SK-N-MC (cell line): Measurements from ENCODE around the gene AGAP9.
"Not testable (repeated sequence)": the region's sequence is repeated elsewhere in the genome, so short reads cannot be mapped to it uniquely, and the experiment has no call there.

ENCODE experiments used
- DNase-seq: peaks from one replicate; pipeline ENCODE4 v3.0.0-alpha.2; 2011; ENCODE audit warnings: low read depth, low spot score
- H3K27ac ChIP-seq: fragments of 200-600 bp; sonication (generic); 2 replicates; pipeline ENCODE4 v1.5.1; 2016; ENCODE audit warnings: mixed run types
- H3K36me3 ChIP-seq: fragments of 200-600 bp; sonication (generic); 2 replicates; pipeline ENCODE4 v1.6.1; 2017; ENCODE audit warnings: antibody characterized with exemption, low read length, mixed read lengths; ENCODE audit not compliant: insufficient read depth
- H3K4me3 ChIP-seq: fragments of 200-600 bp; sonication (generic); 2 replicates; pipeline ENCODE4 v1.5.1; 2016
- H3K9ac ChIP-seq: fragments of 200-600 bp; sonication (generic); 2 replicates; pipeline ENCODE4 v1.8.0; 2017; ENCODE audit warnings: mixed run types, mixed read lengths; ENCODE audit not compliant: insufficient read length
- H3K9me3 ChIP-seq: fragments of 200-600 bp; sonication (generic); 2 replicates; pipeline ENCODE4 v1.6.1; 2017; ENCODE audit warnings: low read depth, mild to moderate bottlenecking, antibody characterized with exemption, low read length, moderate library complexity, mixed read lengths

Gene AGAP9

GRCh38 chr10:47478114-47478513 is 45.3 kb downstream of the AGAP9 start:
- H3K9me3 ChIP-seq, DNase-seq, H3K27ac ChIP-seq, H3K36me3 ChIP-seq, H3K9ac ChIP-seq, H3K4me3 ChIP-seq: not testable (repeated sequence)

DNA sequence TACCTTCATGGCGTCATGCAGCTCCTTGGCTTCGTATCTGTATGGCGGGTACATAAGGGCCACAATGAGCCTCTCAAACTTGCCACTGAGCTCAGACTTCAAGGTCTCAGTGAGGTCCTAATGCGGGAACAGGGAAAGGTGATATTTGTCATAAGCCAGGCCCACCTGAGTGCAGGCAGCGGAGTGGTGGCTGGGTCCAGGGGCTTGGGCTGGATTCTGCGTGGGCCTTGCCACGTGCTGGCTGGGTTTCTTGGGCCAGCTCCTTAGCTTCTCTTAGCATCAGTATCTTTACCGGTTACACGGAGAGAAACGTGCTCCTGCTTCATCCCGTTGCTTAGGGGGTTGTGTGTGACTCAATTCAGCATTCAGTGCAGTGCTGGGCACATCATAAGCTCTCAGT is 46.4 kb downstream of the AGAP9 start:
- not testable (repeated sequence) for H3K9ac ChIP-seq, H3K36me3 ChIP-seq, H3K27ac ChIP-seq, H3K9me3 ChIP-seq, H3K4me3 ChIP-seq, DNase-seq

GRCh38 chr10:47475101-47475500 is 48.3 kb downstream of the AGAP9 start:
- not testable (repeated sequence) for DNase-seq, H3K9me3 ChIP-seq, H3K4me3 ChIP-seq, H3K36me3 ChIP-seq, H3K9ac ChIP-seq, H3K27ac ChIP-seq

GRCh38 chr10:47473516-47473915 is 49.9 kb downstream of the AGAP9 start:
- not testable (repeated sequence) for H3K27ac ChIP-seq, H3K9me3 ChIP-seq, DNase-seq, H3K36me3 ChIP-seq, H3K9ac ChIP-seq, H3K4me3 ChIP-seq

DNA sequence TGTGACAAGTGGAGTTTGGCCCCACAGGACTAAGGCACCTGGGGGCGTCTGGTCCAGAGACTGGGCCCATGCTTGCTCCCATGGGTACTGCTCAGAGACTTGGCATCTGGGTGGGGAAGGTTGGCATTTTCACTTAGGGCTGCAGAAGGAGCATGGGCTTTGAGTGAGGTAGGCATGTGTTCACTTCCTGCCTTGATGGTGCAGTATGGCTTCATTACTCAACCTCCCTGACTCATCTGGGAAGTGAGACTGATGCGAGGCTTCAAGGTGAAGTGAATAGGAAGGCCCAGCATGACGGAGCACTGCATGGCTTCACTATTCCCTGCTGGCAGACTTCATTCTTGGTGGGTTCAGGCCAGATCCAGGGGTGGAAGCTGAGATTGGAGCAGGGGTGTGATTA is 50.8 kb downstream of the AGAP9 start:
- not testable (repeated sequence) for H3K9me3 ChIP-seq, H3K9ac ChIP-seq, DNase-seq, H3K27ac ChIP-seq, H3K4me3 ChIP-seq, H3K36me3 ChIP-seq

- not testable (repeated sequence) for H3K9me3 ChIP-seq, DNase-seq, H3K27ac ChIP-seq, H3K36me3 ChIP-seq, H3K9ac ChIP-seq, H3K4me3 ChIP-seq
Observed at GRCh38 chr10:47472072-47472471, 51.4 kb downstream of the AGAP9 start.

DNA sequence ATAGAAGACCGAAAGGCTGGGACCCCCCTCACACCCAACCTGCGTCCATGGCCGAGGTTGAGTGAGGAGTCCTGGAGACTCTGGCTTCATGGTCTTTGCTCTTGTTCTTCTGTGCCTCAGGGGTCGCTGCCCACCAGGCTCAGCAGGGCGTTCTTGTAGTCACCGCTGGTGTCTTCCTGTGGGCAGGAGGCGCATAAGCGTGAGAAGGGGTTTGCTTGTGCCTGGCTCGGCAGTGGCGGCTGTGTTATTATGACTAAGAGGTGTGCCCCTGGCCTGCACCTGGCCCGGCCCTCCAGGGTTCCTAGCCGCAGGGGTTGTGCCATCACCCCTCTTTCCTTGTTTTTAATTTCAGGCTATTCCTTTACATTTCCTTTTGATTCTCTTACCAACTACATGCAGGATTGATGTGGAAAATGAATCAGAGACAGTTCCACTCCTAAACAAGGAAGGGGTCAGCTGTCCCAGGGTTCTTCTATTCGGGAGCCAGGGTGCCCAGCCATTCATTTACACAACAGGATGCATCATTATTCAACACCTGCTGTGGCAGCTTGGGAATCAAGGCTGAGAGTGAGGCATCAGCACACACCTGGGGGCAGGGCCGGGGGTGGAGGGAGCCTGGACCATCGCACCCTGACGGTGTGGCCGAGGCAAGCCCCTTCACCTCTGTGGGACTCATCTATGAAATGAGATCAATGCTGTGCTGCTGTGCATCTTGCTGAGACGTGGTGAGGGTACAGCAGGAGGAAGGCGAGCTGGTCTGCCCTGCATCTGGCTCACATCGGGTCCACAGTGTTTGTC is 54.5 kb downstream of the AGAP9 start:
- H3K36me3 ChIP-seq, H3K27ac ChIP-seq, DNase-seq, H3K4me3 ChIP-seq, H3K9me3 ChIP-seq, H3K9ac ChIP-seq: not testable (repeated sequence)

DNA sequence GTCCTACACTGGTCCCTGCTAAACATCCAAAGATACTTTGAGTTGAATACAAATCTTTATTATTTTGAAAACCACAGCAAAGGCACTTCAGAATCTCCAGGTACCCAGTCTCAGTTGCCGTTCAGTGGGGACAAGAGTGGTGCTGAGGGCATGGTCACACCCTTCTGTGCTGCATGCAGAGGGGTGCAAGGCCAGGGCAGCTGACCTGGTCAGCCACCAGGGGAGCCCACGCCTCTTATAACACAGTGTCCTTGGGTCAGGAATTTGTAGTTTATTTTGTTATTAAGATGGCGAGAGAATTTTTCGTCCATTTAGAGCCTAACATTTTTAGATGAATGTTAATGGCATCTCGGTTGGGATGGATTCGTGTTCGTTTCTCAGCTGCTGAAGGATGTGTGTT is 55.5 kb downstream of the AGAP9 start:
- H3K9me3 ChIP-seq, H3K27ac ChIP-seq, H3K9ac ChIP-seq, DNase-seq, H3K36me3 ChIP-seq, H3K4me3 ChIP-seq: not testable (repeated sequence)

DNA sequence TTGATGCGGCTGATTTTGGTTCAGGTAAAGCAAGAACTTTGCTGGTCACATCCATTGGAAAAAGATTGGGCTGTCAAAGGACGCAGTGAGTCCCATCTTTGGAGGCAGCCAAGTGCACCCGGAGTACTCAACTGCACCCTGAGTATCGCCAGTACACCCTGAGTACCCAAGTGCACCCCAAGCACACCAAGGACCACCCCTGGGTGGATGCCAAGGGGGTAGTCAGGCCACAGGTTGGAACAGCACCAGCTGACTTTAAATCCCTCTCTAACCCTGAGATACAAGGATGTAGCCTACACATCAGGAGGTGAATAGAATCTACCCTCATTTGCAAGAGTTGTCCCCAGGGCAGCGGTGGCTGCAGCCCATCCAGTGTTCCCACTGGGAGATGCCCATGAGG is 56.0 kb downstream of the AGAP9 start:
- not testable (repeated sequence) for H3K9ac ChIP-seq, H3K27ac ChIP-seq, H3K9me3 ChIP-seq, DNase-seq, H3K36me3 ChIP-seq, H3K4me3 ChIP-seq

DNA sequence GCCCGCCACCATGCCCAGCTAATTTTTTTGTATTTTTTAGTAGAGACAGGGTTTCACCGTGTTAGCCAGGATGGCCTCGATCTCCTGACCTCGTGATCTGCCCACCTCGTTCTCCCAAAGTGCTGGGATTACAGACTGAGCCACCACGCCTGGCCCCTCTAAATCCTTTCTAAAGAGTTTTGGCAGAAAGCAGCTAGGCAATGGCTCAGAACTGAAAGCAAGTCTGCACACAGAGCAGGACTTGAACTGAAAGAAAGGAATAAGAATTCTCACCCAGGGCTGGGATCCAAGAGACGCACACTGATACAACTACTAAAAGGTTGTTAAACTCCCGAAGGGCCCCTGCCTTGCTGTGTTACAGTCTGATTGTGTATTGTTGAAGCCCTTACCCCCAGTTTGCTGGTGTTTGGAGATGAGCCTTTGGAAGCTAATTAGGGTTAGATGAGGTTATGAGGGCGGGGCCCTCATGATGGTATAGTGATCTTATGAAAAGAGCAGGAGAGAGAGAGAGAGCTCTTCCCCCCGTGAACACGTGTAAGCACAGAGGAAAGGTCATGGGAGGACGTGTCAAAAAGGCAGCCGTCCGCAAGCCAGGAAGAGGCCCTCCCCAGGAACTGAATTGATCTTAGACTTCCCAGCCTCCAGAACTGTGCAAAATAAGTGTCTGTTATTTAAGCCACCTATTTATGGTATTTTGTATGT is 58.1 kb downstream of the AGAP9 start:
- H3K9ac ChIP-seq, H3K4me3 ChIP-seq, DNase-seq, H3K9me3 ChIP-seq, H3K27ac ChIP-seq, H3K36me3 ChIP-seq: not testable (repeated sequence)

DNA sequence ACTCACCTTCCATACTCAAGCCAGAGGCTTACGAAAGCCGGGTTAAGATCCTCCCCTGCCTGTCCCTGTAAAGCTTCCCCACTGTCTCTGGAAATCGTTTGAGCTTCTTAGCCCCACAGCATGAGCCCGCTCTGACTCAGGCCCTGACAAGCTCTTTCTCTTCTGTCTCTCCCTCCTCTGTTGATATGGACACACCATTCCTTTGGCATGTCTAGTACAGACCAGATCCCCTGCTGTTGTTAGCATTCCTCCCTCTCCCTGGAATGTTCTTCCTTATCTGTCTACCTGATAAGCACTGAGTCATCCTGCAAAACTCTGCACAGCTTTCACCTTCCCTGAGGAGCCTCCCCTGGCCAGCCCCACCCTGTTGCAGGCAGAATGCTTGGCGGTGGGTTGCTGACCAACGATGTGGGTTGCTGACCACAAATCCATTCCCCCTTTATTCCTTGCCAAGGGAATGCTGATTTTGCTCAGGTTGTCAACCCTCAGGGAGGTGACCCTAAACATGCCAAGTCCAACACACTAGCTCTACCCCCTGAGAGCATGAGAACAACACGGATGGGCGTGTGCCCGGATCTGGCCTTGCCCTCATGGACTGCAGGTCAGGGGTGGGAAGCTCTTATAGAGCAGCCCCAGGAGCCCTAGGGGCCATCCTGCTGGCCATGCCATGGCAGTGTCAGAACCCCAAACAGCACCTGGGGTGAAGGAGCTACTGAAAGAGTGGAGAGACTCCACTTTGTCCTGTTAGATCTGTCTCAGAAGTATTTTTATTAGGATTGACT is 60.7 kb downstream of the AGAP9 start:
- H3K27ac ChIP-seq, DNase-seq, H3K36me3 ChIP-seq, H3K9ac ChIP-seq, H3K9me3 ChIP-seq, H3K4me3 ChIP-seq: not testable (repeated sequence)

DNA sequence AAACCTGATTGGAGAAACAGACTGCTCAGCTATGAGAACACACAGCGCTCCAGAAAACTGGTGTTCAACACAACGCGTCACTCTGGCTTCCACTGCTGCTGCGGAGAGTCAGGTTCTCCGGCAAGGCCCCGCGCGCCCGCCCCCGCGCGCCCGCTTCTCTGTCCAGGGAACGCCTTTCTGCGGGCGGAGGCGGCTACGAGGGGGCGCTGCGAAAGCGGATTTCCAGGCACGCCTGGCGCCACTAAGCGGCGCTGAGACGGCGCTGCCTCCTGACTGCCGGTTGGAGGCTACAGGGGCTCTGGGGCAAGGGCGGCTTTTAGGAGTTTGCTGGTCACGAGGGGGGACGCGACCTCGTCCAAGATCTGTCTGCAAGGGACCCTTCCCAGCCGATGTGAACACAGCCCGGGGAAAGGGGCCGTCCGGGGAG is 62.2 kb downstream of the AGAP9 start:
- not testable (repeated sequence) for DNase-seq, H3K27ac ChIP-seq, H3K9ac ChIP-seq, H3K9me3 ChIP-seq, H3K36me3 ChIP-seq, H3K4me3 ChIP-seq
